LNCaP clone FGC (cell line): ENCODE results near the gene DTNBP1.

Experiments used
- DNase-seq: peaks from one replicate; pipeline ENCODE4 v3.0.0-alpha.2; 2011; ENCODE audit warnings: low read depth
- H3K4me3 ChIP-seq: 2 replicates; pipeline ENCODE4 v1.5.1; 2011; ENCODE audit warnings: mild to moderate bottlenecking, low read depth, low read length, control low read depth
- CTCF ChIP-seq: IDR thresholded peaks from 2 replicates; pipeline ENCODE4 v1.5.1; 2012; ENCODE audit warnings: mild to moderate bottlenecking; ENCODE audit not compliant: control insufficient read depth, insufficient read depth; ENCODE audit errors: extremely low read depth

The DTNBP1 gene

GRCh38 chr6:15531973-15532372 is 130.9 kb downstream of the DTNBP1 start:
- no peak for DNase-seq
- TF ChIP-seq CTCF, result no peak
- H3K4me3 ChIP-seq, result no peak overlapping the region

GRCh38 chr6:15530411-15530810 is 132.4 kb downstream of the DTNBP1 start:
- no peak overlapping the region for H3K4me3 ChIP-seq
- no peak for DNase-seq
- no peak for TF ChIP-seq CTCF

- TF ChIP-seq CTCF, result no peak
- H3K4me3 ChIP-seq, result no peak overlapping the region
- DNase-seq, result no peak
Measured at GRCh38 chr6:15528870-15529269, 134.0 kb downstream of the DTNBP1 start.

GRCh38 chr6:15527838-15528617 is 134.8 kb downstream of the DTNBP1 start:
- no peak for TF ChIP-seq CTCF
- no peak for DNase-seq
- no peak overlapping the region for H3K4me3 ChIP-seq

GRCh38 chr6:15526212-15526701 is 136.6 kb downstream of the DTNBP1 start:
- no peak for DNase-seq
- H3K4me3 ChIP-seq, result no peak overlapping the region
- TF ChIP-seq CTCF, result no peak

GRCh38 chr6:15524861-15525401 is 137.9 kb downstream of the DTNBP1 start:
- H3K4me3 ChIP-seq, result no peak overlapping the region
- TF ChIP-seq CTCF, result no peak
- DNase-seq, result no peak
